Peyer's patch (tissue), 4 donors: Measurements from ENCODE around the gene LYPD6B.

ENCODE experiments used
- CTCF ChIP-seq, 6 experiments: fragments of 450-650 bp in 4 of 6; fragments of 200-600 bp in 2 of 6; sonication (generic) in 1 of 6; IDR thresholded peaks; one replicate each; pipeline ENCODE4 v1.5.1; 2017 to 2019; ENCODE audit warnings: antibody characterized with exemption in 6 of 6, mild to moderate bottlenecking in 3 of 6, moderate library complexity in 1 of 6
- POLR2A ChIP-seq, 2 donors: fragments of 450-650 bp; IDR thresholded peaks; one replicate each; pipeline ENCODE4 v1.5.1; 2017; ENCODE audit warnings: antibody characterized with exemption in 2 of 2, mild to moderate bottlenecking in 2 of 2, moderate library complexity in 2 of 2

- TF ChIP-seq CTCF (IDR thresholded peaks at IDR 0.05) = no peak
- TF ChIP-seq POLR2A (IDR thresholded peaks at IDR 0.05) = no peak
Measured at GRCh38 chr2:149155988-149156387, 117.5 kb downstream of the LYPD6B start.
